GM23338 (cell line): ENCODE measurements around the gene ATP4B. TPM values are rescaled to one million over a fixed set of nuclear protein-coding genes. Genes with fewer than 3 reads are reported as not detected.

Experiments used
- ATAC-seq: fragments of 200-7000 bp; cut with Tn5 transposase; 3 replicates; pipeline ENCODE4 v1.9.1; 2020
- DNase-seq: peaks from one replicate; pipeline ENCODE4 v3.0.0-alpha.2; 2015; ENCODE audit warnings: low spot score
- H2AFZ ChIP-seq: fragments of 200-600 bp; sonication (generic); 2 replicates; pipeline ENCODE4 v1.8.0; 2016; ENCODE audit warnings: antibody characterized with exemption, mild to moderate bottlenecking, moderate library complexity
- H3F3A ChIP-seq: fragments of 200-600 bp; sonication (generic); replicated peaks from 2 replicates; pipeline ENCODE4 v1.8.0; 2017; ENCODE audit warnings: antibody characterized with exemption, mixed run types, low read depth
- H3K27ac ChIP-seq: fragments of 200-600 bp; sonication (generic); 2 replicates; pipeline ENCODE4 v1.6.1; 2016; ENCODE audit warnings: low read depth
- H3K27me3 ChIP-seq: fragments of 200-600 bp; sonication (generic); 2 replicates; pipeline ENCODE4 v1.8.0; 2016; ENCODE audit warnings: mild to moderate bottlenecking, mixed run types, moderate library complexity; ENCODE audit not compliant: insufficient read depth
- H3K36me3 ChIP-seq: fragments of 200-600 bp; sonication (generic); 2 replicates; pipeline ENCODE4 v1.8.0; 2016; ENCODE audit warnings: mild to moderate bottlenecking; ENCODE audit not compliant: insufficient read depth
- H3K4me1 ChIP-seq: fragments of 200-600 bp; sonication (generic); 2 replicates; pipeline ENCODE4 v1.8.0; 2016; ENCODE audit warnings: mild to moderate bottlenecking, moderate library complexity; ENCODE audit not compliant: insufficient read depth
- H3K4me2 ChIP-seq: fragments of 200-600 bp; sonication (generic); 2 replicates; pipeline ENCODE4 v1.7.1; 2017; ENCODE audit warnings: mixed run types
- H3K4me3 ChIP-seq: fragments of 200-600 bp; sonication (generic); 2 replicates; pipeline ENCODE4 v1.6.1; 2016; ENCODE audit warnings: mixed run types
- H3K79me2 ChIP-seq: fragments of 200-600 bp; sonication (generic); replicated peaks from 2 replicates; pipeline ENCODE4 v1.8.0; 2017; ENCODE audit warnings: mild to moderate bottlenecking; ENCODE audit not compliant: insufficient read depth
- H3K9me2 ChIP-seq: fragments of 200-600 bp; sonication (generic); 2 replicates; pipeline ENCODE4 v1.8.0; 2017; ENCODE audit not compliant: insufficient read depth
- H4K20me1 ChIP-seq: fragments of 200-600 bp; sonication (generic); replicated peaks from 2 replicates; pipeline ENCODE4 v1.8.0; 2017; ENCODE audit warnings: mild to moderate bottlenecking; ENCODE audit not compliant: insufficient read depth
- H3K27ac Mint-ChIP-seq: 2 replicates; pipeline ENCODE4 v1.8.0; 2020; ENCODE audit warnings: inconsistent platforms, mild to moderate bottlenecking, moderate library complexity, mixed read lengths
- H3K27me3 Mint-ChIP-seq: 3 replicates; pipeline ENCODE4 v1.8.0; 2022; ENCODE audit warnings: low read depth, mild to moderate bottlenecking, moderate library complexity, mixed read lengths, inconsistent platforms; ENCODE audit not compliant: insufficient read depth, poor library complexity
- H3K36me3 Mint-ChIP-seq: 3 replicates; pipeline ENCODE4 v1.8.0; 2021; ENCODE audit warnings: low read depth, mild to moderate bottlenecking, inconsistent platforms, moderate library complexity, mixed read lengths
- H3K4me1 Mint-ChIP-seq: 3 replicates; pipeline ENCODE4 v1.8.0; 2020; ENCODE audit warnings: mild to moderate bottlenecking, inconsistent platforms, mixed read lengths
- H3K4me3 Mint-ChIP-seq: 3 replicates; pipeline ENCODE4 v1.8.0; 2021; ENCODE audit warnings: moderate library complexity, mild to moderate bottlenecking, inconsistent platforms, mixed read lengths
- H3K9me3 Mint-ChIP-seq: 3 replicates; pipeline ENCODE4 v1.8.0; 2020; ENCODE audit warnings: moderate library complexity, mild to moderate bottlenecking, inconsistent platforms, mixed read lengths
- CREB1 ChIP-seq: fragments of 250-450 bp; sonication (Bioruptor Pico); IDR thresholded peaks from 2 replicates; pipeline ENCODE4 v1.5.0; 2020; ENCODE audit warnings: low read depth, mild to moderate bottlenecking, moderate library complexity
- CTCF ChIP-seq, 2 experiments: fragments of 200-600 bp in 1 of 2; sonication (generic) in 1 of 2; conservative IDR thresholded peaks; 2 replicates each; pipeline versions ENCODE4 v1.5.1 to v1.6.1; 2016 to 2017; ENCODE audit warnings: antibody characterized with exemption in 2 of 2, low read depth in 2 of 2, mild to moderate bottlenecking in 2 of 2, moderate library complexity in 1 of 2
- EZH2 ChIP-seq: fragments of 200-600 bp; sonication (generic); IDR thresholded peaks from one replicate; pipeline ENCODE4 v1.8.0; 2017; ENCODE audit warnings: antibody characterized with exemption, mild to moderate bottlenecking, low read depth; ENCODE audit not compliant: unreplicated experiment
- JUNB ChIP-seq: IDR thresholded peaks from one replicate; pipeline ENCODE4 v1.6.1; 2016; ENCODE audit warnings: antibody characterized with exemption; ENCODE audit not compliant: unreplicated experiment
- NANOG ChIP-seq: IDR thresholded peaks from 2 replicates; pipeline ENCODE4 v1.6.1; 2016; ENCODE audit warnings: antibody characterized with exemption, borderline replicate concordance
- STAT1 ChIP-seq: IDR thresholded peaks from one replicate; pipeline ENCODE4 v1.6.1; 2016; ENCODE audit warnings: antibody characterized with exemption; ENCODE audit not compliant: unreplicated experiment
- ZNF114 ChIP-seq: fragments of 250-450 bp; sonication (Bioruptor Pico); IDR thresholded peaks from 2 replicates; pipeline ENCODE4 v1.5.0; 2020; ENCODE audit warnings: mild to moderate bottlenecking, moderate library complexity
- ZNF331 ChIP-seq: fragments of 250-450 bp; sonication (Bioruptor Pico); IDR thresholded peaks from 2 replicates; pipeline ENCODE4 v1.5.0; 2020; ENCODE audit warnings: low read depth, mild to moderate bottlenecking, moderate library complexity
- polyA plus RNA-seq: library from polyadenylated mRNA; unstranded; fragments of >200 nt; fragmentation: Nextera tagmentation; extraction: Ambion mirVana; gene quantifications from 2 replicates; pipeline ENCODE4 v1.2.1, GENCODE V29; 2016
- total RNA-seq: library from RNA; depleted of rRNA; stranded (reverse); fragments of >200 nt; shearing (Covaris generic); gene quantifications from 2 replicates; pipeline ENCODE4 v1.2.3, GENCODE V29; 2014
- TF ChIP-seq, protein P1 (sequence below): IDR thresholded peaks from 2 replicates; pipeline ENCODE4 v1.6.1; 2016; ENCODE audit warnings: antibody characterized with exemption
- TF ChIP-seq, protein P2 (sequence below): fragments of 250-450 bp; sonication (Bioruptor Pico); IDR thresholded peaks from 2 replicates; pipeline ENCODE4 v1.5.0; 2020; ENCODE audit warnings: mild to moderate bottlenecking, moderate library complexity

ATP4B gene
- total and polyA plus RNA-seq, 2 experiments from 2014 or later: not detected

GRCh38 chr13:113633485-113633873 lies 24.5 kb downstream of the ATP4B start:
- Histone ChIP-seq H3K4me2 (no peak overlapping the region), H3F3A (no peaks in the 10 kb centered on the region), H3K4me1 (no peaks in the 10 kb centered on the region), H2AFZ (no peak overlapping the region), H4K20me1 (peaks cover 3% of the 10 kb centered on the region), H3K9me2 (no peaks in the 10 kb centered on the region), H3K79me2 (peaks cover 14% of the 10 kb centered on the region), H3K4me3 (no peak overlapping the region), H3K36me3 (peaks cover 11% of the 10 kb centered on the region; the same call in 1 of the 2 replicates), H3K27me3 (no peaks in the 10 kb centered on the region), H3K27ac (no peak overlapping the region)
- TF ChIP-seq NANOG (no peak), STAT1 (no peak), ZNF114 (CRISPR knock-in tag) (no peak), ZNF331 (CRISPR knock-in tag) (no peak), CREB1 (no peak)
- TF ChIP-seq, protein P1, sequence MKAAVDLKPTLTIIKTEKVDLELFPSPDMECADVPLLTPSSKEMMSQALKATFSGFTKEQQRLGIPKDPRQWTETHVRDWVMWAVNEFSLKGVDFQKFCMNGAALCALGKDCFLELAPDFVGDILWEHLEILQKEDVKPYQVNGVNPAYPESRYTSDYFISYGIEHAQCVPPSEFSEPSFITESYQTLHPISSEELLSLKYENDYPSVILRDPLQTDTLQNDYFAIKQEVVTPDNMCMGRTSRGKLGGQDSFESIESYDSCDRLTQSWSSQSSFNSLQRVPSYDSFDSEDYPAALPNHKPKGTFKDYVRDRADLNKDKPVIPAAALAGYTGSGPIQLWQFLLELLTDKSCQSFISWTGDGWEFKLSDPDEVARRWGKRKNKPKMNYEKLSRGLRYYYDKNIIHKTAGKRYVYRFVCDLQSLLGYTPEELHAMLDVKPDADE: no peak
- H3K27me3 Mint-ChIP-seq: peaks cover 12% of the 10 kb centered on the region
- no peaks in the 10 kb centered on the region; the same call in 2 of the 3 replicates for H3K4me1 Mint-ChIP-seq
- no peaks in the 10 kb centered on the region for H3K9me3 Mint-ChIP-seq
- ATAC-seq (no peak), DNase-seq (no peak)
- no peak overlapping the region for H3K27ac Mint-ChIP-seq
- H3K4me3 Mint-ChIP-seq: no peak overlapping the region
- H3K36me3 Mint-ChIP-seq: peaks cover 75% of the 10 kb centered on the region

DNA sequence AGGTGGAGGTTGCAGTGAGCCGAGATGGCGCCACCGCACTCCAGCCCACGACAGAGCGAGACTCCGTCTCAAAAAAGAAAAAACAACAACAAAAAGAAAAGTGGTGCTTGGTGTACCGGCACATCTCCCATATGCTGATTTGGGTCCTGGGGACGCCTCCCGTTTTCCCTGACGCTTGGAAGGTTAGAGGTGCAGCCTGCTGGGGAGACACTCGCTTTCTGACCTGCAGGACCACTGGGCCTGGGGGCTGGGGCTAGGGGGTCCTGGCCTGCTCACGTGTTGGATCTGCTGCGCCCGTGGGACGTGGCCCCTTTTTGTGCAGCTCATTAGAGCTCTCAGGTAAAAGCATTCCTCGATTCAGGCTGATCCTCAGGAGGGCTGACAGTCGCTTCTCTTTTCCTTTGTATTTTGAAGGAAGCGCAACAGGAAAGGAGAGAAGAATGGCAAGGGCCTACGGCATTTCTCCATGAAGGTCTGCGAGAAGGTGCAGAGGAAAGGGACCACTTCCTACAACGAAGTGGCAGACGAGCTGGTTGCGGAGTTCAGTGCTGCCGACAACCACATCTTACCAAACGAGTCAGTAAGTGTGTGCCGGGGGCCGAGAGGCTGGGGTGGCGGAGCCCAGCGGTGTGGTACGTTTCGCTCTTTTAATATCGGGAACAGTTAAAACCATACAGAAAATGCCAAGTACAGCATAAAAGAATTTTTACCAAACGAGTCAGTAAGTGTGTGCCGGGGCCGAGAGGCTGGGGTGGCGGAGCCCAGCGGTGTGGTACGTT lies 25.1 kb downstream of the ATP4B start:
- Mint-ChIP-seq H3K4me1 (peaks cover 3% of the 10 kb centered on the region; the same call in 2 of the 3 replicates), H3K4me3 (no peak overlapping the region), H3K36me3 (peaks cover 72% of the 10 kb centered on the region), H3K9me3 (no peaks in the 10 kb centered on the region), H3K27ac (no peak overlapping the region), H3K27me3 (peaks cover 16% of the 10 kb centered on the region)
- Histone ChIP-seq H3K27ac (no peak overlapping the region), H3K36me3 (peaks cover 5% of the 10 kb centered on the region; the same call in 1 of the 2 replicates), H3K4me1 (no peaks in the 10 kb centered on the region), H3K79me2 (peaks cover 14% of the 10 kb centered on the region), H3K9me2 (no peaks in the 10 kb centered on the region), H3F3A (no peaks in the 10 kb centered on the region), H3K27me3 (no peaks in the 10 kb centered on the region), H2AFZ (no peak overlapping the region), H4K20me1 (no peaks in the 10 kb centered on the region; the same call in none of the 2 replicates), H3K4me3 (no peak overlapping the region), H3K4me2 (no peak overlapping the region)
- DNase-seq (no peak), ATAC-seq (no peak)
- no peak for TF ChIP-seq CTCF (conservative IDR thresholded peaks at IDR 0.05; ENCODE audit: low read depth in 2 of 2)
- TF ChIP-seq JUNB: no peak
- TF ChIP-seq ZNF114 (CRISPR knock-in tag): no peak
- TF ChIP-seq NANOG: no peak
- TF ChIP-seq EZH2: no peak
- TF ChIP-seq, protein P2, sequence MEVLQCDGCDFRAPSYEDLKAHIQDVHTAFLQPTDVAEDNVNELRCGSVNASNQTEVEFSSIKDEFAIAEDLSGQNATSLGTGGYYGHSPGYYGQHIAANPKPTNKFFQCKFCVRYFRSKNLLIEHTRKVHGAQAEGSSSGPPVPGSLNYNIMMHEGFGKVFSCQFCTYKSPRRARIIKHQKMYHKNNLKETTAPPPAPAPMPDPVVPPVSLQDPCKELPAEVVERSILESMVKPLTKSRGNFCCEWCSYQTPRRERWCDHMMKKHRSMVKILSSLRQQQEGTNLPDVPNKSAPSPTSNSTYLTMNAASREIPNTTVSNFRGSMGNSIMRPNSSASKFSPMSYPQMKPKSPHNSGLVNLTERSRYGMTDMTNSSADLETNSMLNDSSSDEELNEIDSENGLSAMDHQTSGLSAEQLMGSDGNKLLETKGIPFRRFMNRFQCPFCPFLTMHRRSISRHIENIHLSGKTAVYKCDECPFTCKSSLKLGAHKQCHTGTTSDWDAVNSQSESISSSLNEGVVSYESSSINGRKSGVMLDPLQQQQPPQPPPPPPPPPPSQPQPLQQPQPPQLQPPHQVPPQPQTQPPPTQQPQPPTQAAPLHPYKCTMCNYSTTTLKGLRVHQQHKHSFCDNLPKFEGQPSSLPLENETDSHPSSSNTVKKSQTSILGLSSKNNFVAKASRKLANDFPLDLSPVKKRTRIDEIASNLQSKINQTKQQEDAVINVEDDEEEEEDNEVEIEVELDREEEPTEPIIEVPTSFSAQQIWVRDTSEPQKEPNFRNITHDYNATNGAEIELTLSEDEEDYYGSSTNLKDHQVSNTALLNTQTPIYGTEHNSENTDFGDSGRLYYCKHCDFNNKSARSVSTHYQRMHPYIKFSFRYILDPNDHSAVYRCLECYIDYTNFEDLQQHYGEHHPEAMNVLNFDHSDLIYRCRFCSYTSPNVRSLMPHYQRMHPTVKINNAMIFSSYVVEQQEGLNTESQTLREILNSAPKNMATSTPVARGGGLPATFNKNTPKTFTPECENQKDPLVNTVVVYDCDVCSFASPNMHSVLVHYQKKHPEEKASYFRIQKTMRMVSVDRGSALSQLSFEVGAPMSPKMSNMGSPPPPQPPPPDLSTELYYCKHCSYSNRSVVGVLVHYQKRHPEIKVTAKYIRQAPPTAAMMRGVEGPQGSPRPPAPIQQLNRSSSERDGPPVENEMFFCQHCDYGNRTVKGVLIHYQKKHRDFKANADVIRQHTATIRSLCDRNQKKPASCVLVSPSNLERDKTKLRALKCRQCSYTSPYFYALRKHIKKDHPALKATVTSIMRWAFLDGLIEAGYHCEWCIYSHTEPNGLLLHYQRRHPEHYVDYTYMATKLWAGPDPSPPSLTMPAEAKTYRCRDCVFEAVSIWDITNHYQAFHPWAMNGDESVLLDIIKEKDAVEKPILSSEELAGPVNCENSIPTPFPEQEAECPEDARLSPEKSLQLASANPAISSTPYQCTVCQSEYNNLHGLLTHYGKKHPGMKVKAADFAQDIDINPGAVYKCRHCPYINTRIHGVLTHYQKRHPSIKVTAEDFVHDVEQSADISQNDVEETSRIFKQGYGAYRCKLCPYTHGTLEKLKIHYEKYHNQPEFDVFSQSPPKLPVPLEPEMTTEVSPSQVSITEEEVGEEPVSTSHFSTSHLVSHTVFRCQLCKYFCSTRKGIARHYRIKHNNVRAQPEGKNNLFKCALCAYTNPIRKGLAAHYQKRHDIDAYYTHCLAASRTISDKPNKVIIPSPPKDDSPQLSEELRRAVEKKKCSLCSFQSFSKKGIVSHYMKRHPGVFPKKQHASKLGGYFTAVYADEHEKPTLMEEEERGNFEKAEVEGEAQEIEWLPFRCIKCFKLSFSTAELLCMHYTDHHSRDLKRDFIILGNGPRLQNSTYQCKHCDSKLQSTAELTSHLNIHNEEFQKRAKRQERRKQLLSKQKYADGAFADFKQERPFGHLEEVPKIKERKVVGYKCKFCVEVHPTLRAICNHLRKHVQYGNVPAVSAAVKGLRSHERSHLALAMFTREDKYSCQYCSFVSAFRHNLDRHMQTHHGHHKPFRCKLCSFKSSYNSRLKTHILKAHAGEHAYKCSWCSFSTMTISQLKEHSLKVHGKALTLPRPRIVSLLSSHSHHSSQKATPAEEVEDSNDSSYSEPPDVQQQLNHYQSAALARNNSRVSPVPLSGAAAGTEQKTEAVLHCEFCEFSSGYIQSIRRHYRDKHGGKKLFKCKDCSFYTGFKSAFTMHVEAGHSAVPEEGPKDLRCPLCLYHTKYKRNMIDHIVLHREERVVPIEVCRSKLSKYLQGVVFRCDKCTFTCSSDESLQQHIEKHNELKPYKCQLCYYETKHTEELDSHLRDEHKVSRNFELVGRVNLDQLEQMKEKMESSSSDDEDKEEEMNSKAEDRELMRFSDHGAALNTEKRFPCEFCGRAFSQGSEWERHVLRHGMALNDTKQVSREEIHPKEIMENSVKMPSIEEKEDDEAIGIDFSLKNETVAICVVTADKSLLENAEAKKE (CRISPR knock-in tag): no peak
- TF ChIP-seq ZNF331 (CRISPR knock-in tag): no peak
